HG03432 (cell line): Measurements from ENCODE around the gene ATG7.
"Not testable (repeated sequence)": the region's sequence is repeated elsewhere in the genome, so short reads cannot be mapped to it uniquely, and the experiment has no call there.

Experiments used
- ATAC-seq: cut with Tn5 transposase; IDR thresholded peaks from one replicate; pipeline ENCODE4 v1.9.1; 2021; ENCODE audit warnings: mild to moderate bottlenecking, moderate library complexity; ENCODE audit not compliant: unreplicated experiment

The ATG7 gene

GRCh38 chr3:11382146-11382745 lies 110.0 kb downstream of the ATG7 start:
- ATAC-seq, result no peak

- no peak for ATAC-seq
Measured at GRCh38 chr3:11384074-11384473, 111.9 kb downstream of the ATG7 start.

- no peak for ATAC-seq
Measured at GRCh38 chr3:11385326-11385725, 113.1 kb downstream of the ATG7 start.

GRCh38 chr3:11385891-11386290 lies 113.7 kb downstream of the ATG7 start:
- ATAC-seq, result no peak

- no peak for ATAC-seq
Measured at GRCh38 chr3:11386465-11387113, 114.4 kb downstream of the ATG7 start.

- ATAC-seq, result no peak
Measured at GRCh38 chr3:11389386-11390268, 117.4 kb downstream of the ATG7 start.

GRCh38 chr3:11390411-11391131 lies 118.4 kb downstream of the ATG7 start:
- no peak for ATAC-seq

GRCh38 chr3:11391174-11391879 lies 119.1 kb downstream of the ATG7 start:
- ATAC-seq, result no peak

- ATAC-seq, result no peak
Measured at GRCh38 chr3:11392014-11392859, 120.0 kb downstream of the ATG7 start.

GRCh38 chr3:11392860-11393114 lies 120.6 kb downstream of the ATG7 start:
- ATAC-seq, result no peak

GRCh38 chr3:11393401-11393800 lies 121.2 kb downstream of the ATG7 start:
- no peak for ATAC-seq

GRCh38 chr3:11394392-11394791 lies 122.2 kb downstream of the ATG7 start:
- ATAC-seq, result no peak

GRCh38 chr3:11400213-11400612 lies 128.0 kb downstream of the ATG7 start:
- ATAC-seq, result no peak

- ATAC-seq, result no peak
Measured at GRCh38 chr3:11401434-11401833, 129.2 kb downstream of the ATG7 start.

- ATAC-seq, result no peak
Measured at GRCh38 chr3:11405323-11405722, 133.1 kb downstream of the ATG7 start.

GRCh38 chr3:11407644-11408043 lies 135.4 kb downstream of the ATG7 start:
- ATAC-seq, result no peak

GRCh38 chr3:11408324-11408859 lies 136.2 kb downstream of the ATG7 start:
- ATAC-seq, result not testable (repeated sequence)

GRCh38 chr3:11410564-11410963 lies 138.4 kb downstream of the ATG7 start:
- no peak for ATAC-seq

GRCh38 chr3:11411956-11412355 lies 139.8 kb downstream of the ATG7 start:
- ATAC-seq, result no peak

GRCh38 chr3:11413071-11413470 lies 140.9 kb downstream of the ATG7 start:
- ATAC-seq, result no peak
